Karpas-422 (cell line): ENCODE measurements around the gene FBXL13. TPM values are rescaled to one million over a fixed set of nuclear protein-coding genes. Genes with fewer than 3 reads are reported as not detected.

Source experiments
- DNase-seq: peaks from one replicate; pipeline ENCODE4 v3.0.0-alpha.2; 2015
- H2AFZ ChIP-seq: fragments of 200-600 bp; sonication (generic); 2 replicates; pipeline ENCODE4 v1.6.1; 2014; ENCODE audit warnings: antibody characterized with exemption, low read length, mixed read lengths
- H3K27ac ChIP-seq: fragments of 200-600 bp; sonication (generic); 2 replicates; pipeline ENCODE4 v1.5.1; 2014; ENCODE audit warnings: mild to moderate bottlenecking, low read length, moderate library complexity
- H3K27me3 ChIP-seq: fragments of 200-600 bp; sonication (generic); 2 replicates; pipeline ENCODE4 v1.6.1; 2014; ENCODE audit warnings: low read length, mixed read lengths
- H3K36me3 ChIP-seq: fragments of 200-600 bp; sonication (generic); 2 replicates; pipeline ENCODE4 v1.6.1; 2014; ENCODE audit warnings: low read length, mixed read lengths; ENCODE audit not compliant: insufficient read depth
- H3K4me1 ChIP-seq: fragments of 200-600 bp; sonication (generic); 2 replicates; pipeline ENCODE4 v1.6.1; 2014; ENCODE audit warnings: mild to moderate bottlenecking, low read length, mixed read lengths
- H3K4me2 ChIP-seq: fragments of 200-600 bp; sonication (generic); 2 replicates; pipeline ENCODE4 v1.6.1; 2014; ENCODE audit warnings: low read length, low read depth, mild to moderate bottlenecking; ENCODE audit not compliant: poor library complexity, severe bottlenecking
- H3K4me3 ChIP-seq: fragments of 200-600 bp; sonication (generic); 2 replicates; pipeline ENCODE4 v1.5.1; 2014; ENCODE audit warnings: mild to moderate bottlenecking, antibody characterized with exemption, low read length, mixed read lengths
- H3K79me2 ChIP-seq: fragments of 200-600 bp; sonication (generic); 2 replicates; pipeline ENCODE4 v1.6.1; 2014; ENCODE audit warnings: mild to moderate bottlenecking, low read length, mixed read lengths
- H3K9ac ChIP-seq: fragments of 200-600 bp; sonication (generic); 2 replicates; pipeline ENCODE4 v1.6.0; 2014; ENCODE audit warnings: low read length
- H3K9me2 ChIP-seq: fragments of 200-600 bp; sonication (generic), shearing (Covaris generic); replicated peaks from 2 replicates; pipeline ENCODE4 v1.6.0; 2014; ENCODE audit warnings: mild to moderate bottlenecking, low read length, moderate library complexity; ENCODE audit not compliant: insufficient read depth
- H3K9me3 ChIP-seq: fragments of 300-700, 200-600 bp; sonication (generic); 2 replicates; pipeline ENCODE4 v1.6.1; 2014; ENCODE audit warnings: low read length, mixed read lengths
- H4K20me1 ChIP-seq: fragments of 200-600 bp; sonication (generic); 2 replicates; pipeline ENCODE4 v1.6.1; 2014; ENCODE audit warnings: mild to moderate bottlenecking, antibody characterized with exemption, low read length, low read depth; ENCODE audit not compliant: insufficient read depth
- total RNA-seq: library from RNA; depleted of rRNA; stranded (reverse); fragments of >200 nt; shearing (Covaris generic); gene quantifications from 2 replicates; pipeline ENCODE4 v1.2.3, GENCODE V29; 2014; ENCODE audit warnings: low replicate concordance

FBXL13 gene
- total RNA-seq, 1 experiment from 2014 or later: 4.2 TPM

DNA sequence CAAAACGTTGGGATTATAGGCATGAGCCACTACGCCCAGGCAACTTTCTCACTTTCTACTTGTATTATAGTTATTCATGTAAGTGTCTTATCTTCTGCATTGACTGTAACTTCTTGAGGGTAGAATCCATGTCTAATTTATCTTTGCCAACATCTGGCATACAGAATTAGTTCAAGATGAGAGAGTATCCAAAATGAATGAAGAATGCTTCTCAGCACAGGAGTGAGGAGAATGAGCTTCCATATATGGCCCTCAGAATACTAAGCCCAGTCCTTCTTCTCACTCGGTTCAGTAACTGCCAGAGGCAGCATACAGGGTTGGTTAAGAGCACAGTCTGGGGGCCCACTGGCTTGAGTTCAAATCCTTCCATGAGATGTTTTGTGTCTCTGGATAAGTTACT is 236.8 kb downstream of the FBXL13 start:
- Histone ChIP-seq H3K4me2 (no peak overlapping the region), H3K4me1 (no peaks in the 10 kb centered on the region), H3K9me3 (no peaks in the 10 kb centered on the region), H3K36me3 (no peaks in the 10 kb centered on the region), H4K20me1 (no peaks in the 10 kb centered on the region), H3K27me3 (no peaks in the 10 kb centered on the region), H2AFZ (no peak overlapping the region), H3K9me2 (no peaks in the 10 kb centered on the region), H3K79me2 (no peaks in the 10 kb centered on the region), H3K9ac (no peak overlapping the region), H3K27ac (no peak overlapping the region), H3K4me3 (no peak overlapping the region)
- DNase-seq: no peak

DNA sequence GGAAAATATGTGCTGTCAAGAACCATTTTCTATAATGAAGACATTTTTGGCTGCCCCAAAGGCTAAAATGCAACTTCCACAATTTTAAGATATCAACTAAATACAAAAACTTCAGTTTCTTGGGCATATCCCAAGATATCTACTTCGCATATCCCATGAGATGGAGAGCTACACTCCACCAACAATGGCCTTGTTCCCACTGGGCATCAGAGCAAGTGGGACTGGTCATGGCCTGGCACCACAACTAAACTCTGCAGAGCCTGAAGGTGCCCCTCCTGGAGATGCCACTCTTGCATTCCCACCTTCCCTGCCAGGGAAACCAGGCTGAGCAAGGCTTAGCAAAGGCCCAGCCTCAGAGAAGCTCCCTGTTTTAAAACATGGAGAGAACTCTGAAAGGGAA is 237.6 kb downstream of the FBXL13 start:
- Histone ChIP-seq H3K36me3 (no peaks in the 10 kb centered on the region), H3K4me1 (no peaks in the 10 kb centered on the region), H3K4me2 (no peak overlapping the region), H3K79me2 (no peaks in the 10 kb centered on the region), H3K27me3 (no peaks in the 10 kb centered on the region), H3K27ac (no peak overlapping the region), H4K20me1 (no peaks in the 10 kb centered on the region), H3K9ac (no peak overlapping the region), H3K4me3 (no peak overlapping the region), H3K9me3 (no peaks in the 10 kb centered on the region), H3K9me2 (no peaks in the 10 kb centered on the region), H2AFZ (no peak overlapping the region)
- no peak for DNase-seq

DNA sequence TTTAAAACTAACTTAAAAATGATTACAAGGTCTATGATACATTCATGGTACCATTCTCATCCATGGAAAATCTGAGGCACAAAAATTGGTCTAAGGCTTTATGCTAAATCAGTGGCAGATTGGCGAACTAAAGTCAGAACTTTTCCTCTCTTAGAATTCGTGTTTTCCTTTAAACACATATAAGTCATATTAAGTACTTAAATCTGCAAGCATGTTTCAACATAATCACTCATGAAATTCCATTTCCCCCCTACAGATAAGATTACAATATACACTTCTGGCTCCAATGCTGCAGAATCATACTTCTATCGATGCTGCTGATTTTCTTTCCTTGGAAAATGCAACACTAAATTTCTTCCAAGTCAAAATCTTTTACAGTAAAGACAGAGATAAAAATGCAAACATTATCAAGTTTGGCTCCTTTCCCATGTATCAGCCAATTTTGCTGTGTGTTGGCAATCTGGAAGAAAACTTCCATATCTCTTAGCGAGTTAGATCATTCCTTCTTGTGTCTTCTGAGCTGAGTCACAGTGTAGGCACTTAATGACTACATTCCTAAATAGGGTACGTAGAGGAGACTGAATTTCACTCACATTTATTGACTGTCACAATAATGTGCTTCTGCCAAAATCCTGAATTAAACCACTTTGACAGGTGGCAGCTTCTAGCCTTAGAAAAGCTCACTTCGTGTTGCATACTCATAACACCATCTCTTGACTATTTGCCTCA is 238.2 kb downstream of the FBXL13 start:
- Histone ChIP-seq H3K4me2 (no peak overlapping the region), H3K27ac (no peak overlapping the region), H3K27me3 (no peaks in the 10 kb centered on the region)

DNA sequence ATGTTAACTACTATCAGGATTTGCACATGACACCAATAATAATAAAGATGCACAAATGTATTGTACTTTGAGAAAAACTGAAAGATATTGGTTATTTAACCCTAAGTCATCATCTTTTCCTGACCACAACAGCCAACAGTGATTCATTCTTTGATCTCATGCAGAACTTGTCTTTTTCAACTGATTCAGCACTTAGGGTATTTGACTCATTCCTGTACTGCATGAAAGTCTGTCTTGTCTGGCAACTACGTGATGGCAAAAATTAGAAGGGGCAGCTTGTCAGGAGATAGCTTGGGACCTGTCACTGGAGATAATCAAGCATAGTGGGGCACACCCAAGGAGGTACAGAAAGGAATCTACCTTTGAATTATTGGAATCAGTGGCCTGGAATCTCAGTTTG is 239.6 kb downstream of the FBXL13 start:
- no peaks in the 10 kb centered on the region for H3K9me2 ChIP-seq
- no peaks in the 10 kb centered on the region for H3K27me3 ChIP-seq
- H3K9ac ChIP-seq: no peak overlapping the region
- H3K9me3 ChIP-seq: no peaks in the 10 kb centered on the region
- no peaks in the 10 kb centered on the region for H3K36me3 ChIP-seq
- H3K4me1 ChIP-seq: no peaks in the 10 kb centered on the region
- no peak overlapping the region for H2AFZ ChIP-seq
- no peaks in the 10 kb centered on the region for H4K20me1 ChIP-seq
- H3K4me3 ChIP-seq: no peak overlapping the region
- H3K79me2 ChIP-seq: no peaks in the 10 kb centered on the region
- no peak for DNase-seq
- H3K27ac ChIP-seq: no peak overlapping the region
- H3K4me2 ChIP-seq: no peak overlapping the region

More for the DNA sequence above, 238.2 kb downstream of the FBXL13 start:
- no peaks in the 10 kb centered on the region for H3K36me3 ChIP-seq
- H4K20me1 ChIP-seq: no peaks in the 10 kb centered on the region
- H3K4me1 ChIP-seq: no peaks in the 10 kb centered on the region
- no peaks in the 10 kb centered on the region for H3K79me2 ChIP-seq
- no peaks in the 10 kb centered on the region for H3K9me3 ChIP-seq
- no peaks in the 10 kb centered on the region for H3K9me2 ChIP-seq
- H3K4me3 ChIP-seq: no peak overlapping the region
- DNase-seq: no peak
- no peak overlapping the region for H2AFZ ChIP-seq
- H3K9ac ChIP-seq: no peak overlapping the region

DNA sequence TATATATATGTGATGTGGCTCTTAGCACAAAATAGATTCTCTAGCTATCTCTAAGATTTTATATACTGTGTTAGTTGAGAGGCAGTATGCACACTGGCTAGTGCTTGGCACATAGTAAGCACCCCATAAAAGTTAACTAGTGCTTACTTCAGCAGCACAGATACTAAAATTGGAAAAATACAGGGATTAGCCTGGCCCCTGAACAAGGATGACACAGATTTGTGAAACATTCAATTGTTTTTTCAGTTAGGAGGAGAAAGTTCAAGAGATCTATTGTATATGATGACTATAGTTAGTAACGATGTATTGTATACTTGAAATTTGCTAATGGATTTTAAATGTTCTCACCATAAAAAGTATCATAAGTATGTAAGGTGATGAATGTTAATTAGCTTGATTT is 240.1 kb downstream of the FBXL13 start:
- no peak overlapping the region for H3K4me2 ChIP-seq
- no peak overlapping the region for H3K27ac ChIP-seq
- no peaks in the 10 kb centered on the region for H3K9me2 ChIP-seq
- H4K20me1 ChIP-seq: no peaks in the 10 kb centered on the region
- H3K4me3 ChIP-seq: no peak overlapping the region
- H3K36me3 ChIP-seq: no peaks in the 10 kb centered on the region
- no peaks in the 10 kb centered on the region for H3K79me2 ChIP-seq
- H3K9me3 ChIP-seq: no peaks in the 10 kb centered on the region
- H3K27me3 ChIP-seq: no peaks in the 10 kb centered on the region
- no peaks in the 10 kb centered on the region for H3K4me1 ChIP-seq
- no peak overlapping the region for H2AFZ ChIP-seq
- H3K9ac ChIP-seq: no peak overlapping the region
- no peak for DNase-seq

DNA sequence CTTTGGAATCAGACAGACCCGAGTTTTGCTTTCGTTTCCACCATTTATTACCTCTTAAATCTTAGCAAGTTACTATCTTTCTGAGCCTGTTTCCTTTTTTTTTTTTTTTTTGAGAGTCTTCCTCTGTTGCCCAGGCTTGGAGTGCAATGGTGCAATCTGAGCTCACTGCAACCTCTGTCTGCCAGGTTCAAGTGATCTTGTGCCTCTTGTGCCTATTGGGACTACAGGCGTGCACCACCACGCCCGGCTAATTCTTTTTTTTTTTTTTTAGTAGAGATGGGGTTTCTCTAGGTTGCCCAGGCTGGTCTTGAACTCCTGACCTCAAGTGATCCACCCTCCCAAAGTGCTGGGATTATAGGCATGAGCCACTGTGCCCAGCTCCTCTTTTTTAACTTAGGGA is 241.3 kb downstream of the FBXL13 start:
- Histone ChIP-seq H3K27me3 (no peaks in the 10 kb centered on the region), H3K4me1 (no peaks in the 10 kb centered on the region), H3K9me2 (no peaks in the 10 kb centered on the region), H4K20me1 (no peaks in the 10 kb centered on the region), H3K4me2 (no peak overlapping the region), H3K27ac (no peak overlapping the region), H3K36me3 (no peaks in the 10 kb centered on the region), H2AFZ (no peak overlapping the region), H3K4me3 (no peak overlapping the region), H3K9me3 (no peaks in the 10 kb centered on the region), H3K79me2 (no peaks in the 10 kb centered on the region), H3K9ac (no peak overlapping the region)
- DNase-seq: no peak

DNA sequence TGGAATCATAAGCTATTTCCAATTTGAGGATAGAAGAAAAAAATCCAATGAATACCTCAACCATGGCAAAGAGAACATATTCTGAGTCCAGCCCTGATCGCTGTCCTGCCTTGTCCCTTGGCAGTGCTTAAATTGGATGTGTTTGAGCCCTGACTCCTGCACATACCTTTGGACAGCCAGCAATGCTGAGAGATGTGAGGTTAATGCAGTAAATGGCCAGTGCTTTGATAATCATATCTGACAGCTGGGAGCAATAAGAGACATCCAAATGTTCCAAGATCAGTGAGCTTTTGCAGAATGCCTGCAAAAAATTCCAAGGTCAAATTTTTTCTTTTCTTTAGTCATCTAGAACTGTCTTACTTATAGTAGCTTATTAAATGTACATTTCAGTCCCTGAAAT is 241.9 kb downstream of the FBXL13 start:
- Histone ChIP-seq H3K79me2 (no peaks in the 10 kb centered on the region), H3K9ac (no peak overlapping the region), H3K9me2 (no peaks in the 10 kb centered on the region), H4K20me1 (no peaks in the 10 kb centered on the region), H3K27ac (no peak overlapping the region), H3K4me3 (no peak overlapping the region), H2AFZ (no peak overlapping the region), H3K4me1 (no peaks in the 10 kb centered on the region), H3K27me3 (no peaks in the 10 kb centered on the region), H3K36me3 (no peaks in the 10 kb centered on the region), H3K9me3 (no peaks in the 10 kb centered on the region), H3K4me2 (no peak overlapping the region)
- DNase-seq: no peak

DNA sequence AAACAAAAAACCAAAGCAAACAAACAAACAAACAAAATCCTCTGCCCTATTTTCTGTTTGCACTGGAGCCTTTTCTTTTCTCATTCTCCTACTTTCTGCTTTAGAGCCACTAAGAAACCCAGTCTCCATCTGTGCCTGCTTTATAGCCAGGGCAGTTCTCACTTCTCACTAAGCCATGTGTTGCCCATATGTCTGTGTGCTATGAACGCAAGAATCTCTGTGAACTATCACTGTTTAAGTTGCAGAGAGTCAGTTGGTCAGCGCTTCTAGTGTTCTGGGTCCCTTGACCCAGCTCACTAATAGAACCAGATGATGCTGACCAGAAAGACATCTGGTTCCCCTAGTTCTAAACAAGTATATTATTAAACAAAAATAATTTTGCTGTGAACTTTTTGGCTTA is 244.4 kb downstream of the FBXL13 start:
- H3K9me2 ChIP-seq: no peaks in the 10 kb centered on the region
- H3K27me3 ChIP-seq: no peaks in the 10 kb centered on the region
- H3K9ac ChIP-seq: no peak overlapping the region
- H3K4me1 ChIP-seq: no peaks in the 10 kb centered on the region
- H3K79me2 ChIP-seq: no peaks in the 10 kb centered on the region
- no peak for DNase-seq
- H3K27ac ChIP-seq: no peak overlapping the region
- H4K20me1 ChIP-seq: no peaks in the 10 kb centered on the region
- no peaks in the 10 kb centered on the region for H3K9me3 ChIP-seq
- H2AFZ ChIP-seq: no peak overlapping the region
- H3K4me3 ChIP-seq: no peak overlapping the region
- no peak overlapping the region for H3K4me2 ChIP-seq
- H3K36me3 ChIP-seq: no peaks in the 10 kb centered on the region
